Measurements from ENCODE around the gene SLC25A21. TPM values are rescaled to one million over a fixed set of nuclear protein-coding genes. Genes with fewer than 3 reads are reported as not detected.

Gene SLC25A21
- total RNA-seq, 2 experiments from 2014 or later: not detected

DNA sequence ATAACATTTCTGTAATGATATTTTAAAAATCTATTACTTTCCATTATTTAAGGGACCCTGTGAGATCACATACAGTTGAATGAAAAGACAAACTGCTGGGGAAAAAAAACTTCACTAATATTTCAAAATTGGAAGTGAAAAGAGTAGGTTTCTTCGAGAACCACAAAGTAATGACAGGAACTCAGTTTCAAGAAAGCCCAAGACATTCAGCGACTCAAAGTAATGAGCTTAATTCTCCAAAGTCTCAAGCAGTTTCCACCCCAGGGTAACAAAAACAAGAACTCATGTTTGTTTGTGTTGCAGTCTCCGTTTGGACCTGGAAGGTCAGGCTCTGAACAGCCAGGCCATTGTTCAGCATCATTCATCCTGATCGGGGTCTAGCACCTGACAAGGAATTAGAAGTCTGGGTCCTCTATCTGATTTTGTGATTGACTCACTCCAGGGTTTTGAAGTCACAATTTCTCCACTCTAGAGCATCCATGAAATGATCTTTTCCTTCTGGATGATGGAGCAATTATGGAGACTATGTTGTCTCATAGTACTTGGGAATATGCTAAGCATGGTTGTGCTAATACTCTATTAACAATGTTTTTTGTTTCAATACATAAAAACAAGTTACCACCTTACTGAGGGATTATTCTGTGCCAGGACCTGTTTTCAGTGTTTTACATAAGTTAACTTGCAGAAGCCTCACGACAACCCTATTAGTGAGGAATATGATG, 126.9 kb downstream of the SLC25A21 start:
- no peak overlapping the region for H3K27ac Mint-ChIP-seq
- CTCF ChIA-PET: no interaction called here

DNA sequence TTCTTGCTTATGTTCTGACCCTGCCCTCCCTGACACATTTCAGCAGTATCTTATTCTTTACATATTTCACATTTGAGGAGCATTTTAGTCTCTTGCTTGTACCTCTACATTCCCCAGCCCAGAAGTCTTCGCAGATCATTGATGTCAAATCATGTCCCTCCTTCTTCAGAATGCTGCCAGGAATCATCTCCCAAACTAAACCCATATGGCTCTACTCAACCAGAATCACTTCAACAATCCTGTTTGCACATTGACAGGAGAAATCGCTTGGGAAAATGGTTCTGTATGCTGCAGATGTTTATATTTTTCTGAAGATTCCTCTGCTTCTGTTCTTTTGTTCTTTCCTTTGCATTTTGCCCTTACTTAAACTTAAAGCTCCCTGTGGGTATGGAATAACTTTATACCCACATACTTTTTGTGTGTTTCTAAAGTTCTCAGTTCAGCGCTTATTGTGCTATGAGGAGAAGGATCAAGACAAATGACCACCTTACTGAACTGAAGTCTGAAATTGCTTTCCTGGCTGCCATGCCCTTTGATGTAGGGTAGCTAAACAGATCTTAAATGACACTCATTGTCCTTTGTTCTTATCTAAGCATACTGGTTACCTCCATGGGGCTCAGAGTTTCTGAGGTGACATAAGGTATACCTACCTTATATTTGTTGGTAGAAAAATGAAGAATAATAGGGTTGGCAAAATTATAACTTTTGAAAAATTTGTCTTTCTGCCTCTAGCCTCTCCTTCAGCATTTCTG, 134.6 kb downstream of the SLC25A21 start:
- no peak overlapping the region for H3K27ac Mint-ChIP-seq
- peaks cover 2% of the 10 kb centered on the region for H3K9me3 Mint-ChIP-seq
- DNase-seq: no peak
- no peaks in the 10 kb centered on the region for H3K4me1 Mint-ChIP-seq (ENCODE audit: low read depth)
- CTCF ChIA-PET: no interaction called here
- no peak overlapping the region for H3K4me3 Mint-ChIP-seq
- intact Hi-C loops (cut with micrococcal nuclease): no loop called here
- no peaks in the 10 kb centered on the region for H3K27me3 Mint-ChIP-seq (ENCODE audit: low read depth)
- no peaks in the 10 kb centered on the region for H3K36me3 Mint-ChIP-seq (ENCODE audit: low read depth)

More for the DNA sequence above, 126.9 kb downstream of the SLC25A21 start:
- Mint-ChIP-seq H3K36me3 (ENCODE audit: low read depth) (no peaks in the 10 kb centered on the region), H3K4me3 (no peak overlapping the region), H3K9me3 (no peaks in the 10 kb centered on the region), H3K4me1 (ENCODE audit: low read depth) (no peaks in the 10 kb centered on the region), H3K27me3 (ENCODE audit: low read depth) (no peaks in the 10 kb centered on the region)
- no peak for DNase-seq
- intact Hi-C loops (cut with micrococcal nuclease): no loop called here

GRCh38 chr14:37036669-37037341, 135.6 kb downstream of the SLC25A21 start:
- no peaks in the 10 kb centered on the region for H3K4me1 Mint-ChIP-seq (ENCODE audit: low read depth)
- no peaks in the 10 kb centered on the region for H3K36me3 Mint-ChIP-seq (ENCODE audit: low read depth)
- no peak overlapping the region for H3K4me3 Mint-ChIP-seq
- intact Hi-C loops (cut with micrococcal nuclease): no loop called here
- H3K27ac Mint-ChIP-seq: no peak overlapping the region
- no peaks in the 10 kb centered on the region for H3K27me3 Mint-ChIP-seq (ENCODE audit: low read depth)
- CTCF ChIA-PET: no interaction called here
- peaks cover 2% of the 10 kb centered on the region for H3K9me3 Mint-ChIP-seq
- no peak for DNase-seq

DNA sequence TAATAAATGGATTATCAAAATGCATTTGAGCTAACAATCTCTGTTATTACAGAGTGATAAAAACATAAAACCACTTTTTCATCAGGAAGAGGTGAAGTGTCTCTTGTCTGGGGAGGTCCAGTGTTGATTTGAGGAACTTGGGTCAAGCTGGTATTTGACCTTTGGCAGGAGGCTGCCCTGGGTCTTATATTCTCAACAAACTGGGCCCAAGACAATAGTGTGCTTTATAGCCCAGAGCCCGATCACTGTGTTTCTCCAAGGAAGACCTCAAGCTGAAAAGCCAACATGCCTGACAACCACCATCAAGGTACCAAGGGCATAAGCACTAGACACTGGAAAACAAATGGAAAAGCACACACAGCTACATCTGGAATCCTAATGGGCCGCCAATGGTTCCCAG, 137.0 kb downstream of the SLC25A21 start:
- Mint-ChIP-seq H3K4me3 (no peak overlapping the region), H3K36me3 (ENCODE audit: low read depth) (no peaks in the 10 kb centered on the region), H3K27me3 (ENCODE audit: low read depth) (no peaks in the 10 kb centered on the region), H3K4me1 (ENCODE audit: low read depth) (no peaks in the 10 kb centered on the region), H3K9me3 (peaks cover 2% of the 10 kb centered on the region), H3K27ac (no peak overlapping the region)
- CTCF ChIA-PET: no interaction called here
- intact Hi-C loops (cut with micrococcal nuclease): no loop called here
- DNase-seq: no peak

- H3K4me1 Mint-ChIP-seq (ENCODE audit: low read depth): no peaks in the 10 kb centered on the region
Measured at GRCh38 chr14:37034410-37035285, 137.8 kb downstream of the SLC25A21 start.

DNA sequence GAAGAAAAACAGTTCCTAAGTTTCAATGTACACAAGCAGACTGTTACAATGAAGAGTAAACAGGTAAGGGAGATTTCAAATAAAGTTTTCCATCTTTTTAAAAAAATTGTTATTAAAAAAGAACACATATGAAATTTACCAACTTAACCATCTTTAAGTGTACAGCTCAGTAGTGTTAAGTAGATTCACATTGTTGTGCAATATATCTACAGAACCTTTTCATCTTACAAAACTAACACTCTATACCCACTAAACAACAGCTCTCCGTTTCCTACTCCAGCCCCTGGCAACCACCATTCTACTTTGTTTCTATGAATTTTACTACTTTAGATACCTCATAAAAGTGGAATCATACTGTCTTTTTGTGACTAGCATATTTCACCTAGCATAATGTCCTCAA, 139.5 kb downstream of the SLC25A21 start:
- H3K27me3 Mint-ChIP-seq (ENCODE audit: low read depth): no peaks in the 10 kb centered on the region
- H3K27ac Mint-ChIP-seq: no peak overlapping the region
- H3K9me3 Mint-ChIP-seq: peaks cover 2% of the 10 kb centered on the region
- H3K4me1 Mint-ChIP-seq (ENCODE audit: low read depth): no peaks in the 10 kb centered on the region
- no peak for DNase-seq
- CTCF ChIA-PET: no interaction called here
- no peak overlapping the region for H3K4me3 Mint-ChIP-seq
- intact Hi-C loops (cut with micrococcal nuclease): no loop called here
- H3K36me3 Mint-ChIP-seq (ENCODE audit: low read depth): no peaks in the 10 kb centered on the region

More at GRCh38 chr14:37034410-37035285, 137.8 kb downstream of the SLC25A21 start:
- H3K9me3 Mint-ChIP-seq: peaks cover 2% of the 10 kb centered on the region
- H3K27me3 Mint-ChIP-seq (ENCODE audit: low read depth): no peaks in the 10 kb centered on the region
- no peak overlapping the region for H3K4me3 Mint-ChIP-seq
- no peak for DNase-seq
- intact Hi-C loops (cut with micrococcal nuclease): no loop called here
- CTCF ChIA-PET: no interaction called here
- no peak overlapping the region for H3K27ac Mint-ChIP-seq
- no peaks in the 10 kb centered on the region for H3K36me3 Mint-ChIP-seq (ENCODE audit: low read depth)

GRCh38 chr14:37027188-37027824, 145.1 kb downstream of the SLC25A21 start:
- no peaks in the 10 kb centered on the region for H3K4me1 Mint-ChIP-seq (ENCODE audit: low read depth)
- no peak overlapping the region for H3K4me3 Mint-ChIP-seq
- intact Hi-C loops (cut with micrococcal nuclease): no loop called here
- DNase-seq: no peak
- H3K9me3 Mint-ChIP-seq: peaks cover 1% of the 10 kb centered on the region
- CTCF ChIA-PET: interaction anchor here (0.7 kb wide), 1 partner anchor 122 kb away, joined by 3 read pairs; no protein-coding TSS in a partner anchor
- no peaks in the 10 kb centered on the region for H3K27me3 Mint-ChIP-seq (ENCODE audit: low read depth)
- no peak overlapping the region for H3K27ac Mint-ChIP-seq
- H3K36me3 Mint-ChIP-seq (ENCODE audit: low read depth): no peaks in the 10 kb centered on the region

- Mint-ChIP-seq H3K27ac (no peak overlapping the region), H3K4me3 (no peak overlapping the region), H3K9me3 (peaks cover 1% of the 10 kb centered on the region), H3K27me3 (ENCODE audit: low read depth) (no peaks in the 10 kb centered on the region), H3K36me3 (ENCODE audit: low read depth) (no peaks in the 10 kb centered on the region), H3K4me1 (ENCODE audit: low read depth) (no peaks in the 10 kb centered on the region)
- CTCF ChIA-PET: no interaction called here
- intact Hi-C loops (cut with micrococcal nuclease): no loop called here
- no peak for DNase-seq
Measured at GRCh38 chr14:37023875-37024565, 148.4 kb downstream of the SLC25A21 start.

DNA sequence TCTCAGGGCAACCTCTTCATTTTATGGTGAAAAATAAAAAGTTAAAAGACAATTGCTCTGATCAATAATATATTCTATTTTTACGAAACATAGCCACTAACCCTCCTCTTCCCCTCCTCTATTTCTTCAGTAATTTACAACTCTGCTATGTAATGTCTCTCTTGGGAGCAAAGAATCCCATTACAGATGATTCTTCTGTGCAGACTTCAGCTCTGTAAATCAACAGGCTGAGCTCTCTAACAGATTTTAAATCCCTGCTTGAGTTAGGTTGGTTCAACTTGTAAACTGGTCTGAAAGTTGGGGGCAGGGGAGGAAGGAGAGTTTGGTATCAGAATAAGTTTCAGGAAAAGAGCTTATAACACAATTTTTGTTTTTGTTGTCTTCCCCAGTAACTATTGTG, 151.0 kb downstream of the SLC25A21 start:
- DNase-seq: no peak
- H3K9me3 Mint-ChIP-seq: peaks cover 1% of the 10 kb centered on the region
- no peaks in the 10 kb centered on the region for H3K4me1 Mint-ChIP-seq (ENCODE audit: low read depth)
- no peaks in the 10 kb centered on the region for H3K36me3 Mint-ChIP-seq (ENCODE audit: low read depth)
- H3K27ac Mint-ChIP-seq: no peak overlapping the region
- intact Hi-C loops (cut with micrococcal nuclease): no loop called here
- H3K4me3 Mint-ChIP-seq: no peak overlapping the region
- CTCF ChIA-PET: no interaction called here
- H3K27me3 Mint-ChIP-seq (ENCODE audit: low read depth): no peaks in the 10 kb centered on the region

- Mint-ChIP-seq H3K36me3 (ENCODE audit: low read depth) (no peaks in the 10 kb centered on the region), H3K9me3 (peaks cover 1% of the 10 kb centered on the region), H3K4me1 (ENCODE audit: low read depth) (no peaks in the 10 kb centered on the region), H3K27ac (no peak overlapping the region), H3K4me3 (no peak overlapping the region), H3K27me3 (ENCODE audit: low read depth) (no peaks in the 10 kb centered on the region)
- CTCF ChIA-PET: no interaction called here
- no peak for DNase-seq
- intact Hi-C loops (cut with micrococcal nuclease): no loop called here
Measured at GRCh38 chr14:37019488-37019887, 152.9 kb downstream of the SLC25A21 start.

DNA sequence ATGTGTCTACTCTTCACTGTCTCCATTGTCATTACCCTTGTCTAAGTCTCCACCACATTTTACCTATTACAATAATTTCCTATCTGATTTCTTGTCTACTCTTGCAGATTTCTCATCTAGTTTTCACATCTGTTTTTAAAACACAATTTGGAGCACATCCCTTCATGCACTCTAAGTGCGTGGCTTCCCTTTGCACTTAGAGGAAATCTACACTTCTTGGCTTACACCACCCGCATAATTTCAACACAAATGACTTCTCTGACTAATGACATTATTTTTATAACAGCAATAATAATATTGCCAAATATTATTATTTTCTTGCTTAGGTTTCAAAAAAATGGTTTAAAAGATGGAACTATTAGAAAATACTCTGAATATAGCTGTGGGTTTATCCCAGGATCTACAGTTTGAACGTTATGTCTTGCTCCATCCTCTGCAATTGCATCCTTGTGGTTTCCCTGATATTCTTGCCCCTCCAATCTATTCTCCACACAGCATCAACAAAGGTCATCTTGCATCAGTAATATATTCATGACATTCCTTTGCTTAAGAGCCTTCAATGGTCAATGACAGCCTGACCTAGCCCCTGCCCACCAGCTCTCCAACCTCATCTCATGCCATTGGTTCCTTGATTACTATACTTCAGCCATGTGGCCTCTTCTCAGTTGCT, 153.7 kb downstream of the SLC25A21 start:
- no peaks in the 10 kb centered on the region for H3K27me3 Mint-ChIP-seq (ENCODE audit: low read depth)
- H3K4me3 Mint-ChIP-seq: no peak overlapping the region
- intact Hi-C loops (cut with micrococcal nuclease): no loop called here
- H3K4me1 Mint-ChIP-seq (ENCODE audit: low read depth): no peaks in the 10 kb centered on the region
- no peaks in the 10 kb centered on the region for H3K36me3 Mint-ChIP-seq (ENCODE audit: low read depth)
- DNase-seq: no peak
- no peak overlapping the region for H3K27ac Mint-ChIP-seq
- H3K9me3 Mint-ChIP-seq: no peaks in the 10 kb centered on the region
- CTCF ChIA-PET: no interaction called here
